Measurements from ENCODE around the gene P3H4.

Gene P3H4

DNA sequence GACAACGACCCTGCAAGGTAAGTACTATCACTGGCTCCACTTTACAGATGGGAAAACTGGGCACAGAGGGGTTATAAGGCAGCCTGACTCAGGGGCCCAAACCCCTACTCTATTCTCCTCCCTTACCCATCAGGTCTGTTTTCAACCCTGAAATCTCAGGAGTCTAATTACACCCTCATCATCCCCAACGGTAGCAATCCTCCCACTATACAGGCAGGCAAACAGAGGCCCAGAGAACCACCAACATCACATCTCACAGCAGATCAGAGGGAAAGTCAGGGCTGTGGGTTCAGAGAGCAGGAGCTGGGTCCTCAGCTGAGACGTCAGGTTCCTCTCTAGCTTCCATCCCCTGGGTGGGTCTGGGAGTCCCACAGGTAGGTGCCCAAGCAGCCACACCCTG, 41.8 kb downstream of the P3H4 start:
- no peak for DNase-seq (ENCODE audit: low read depth)

DNA sequence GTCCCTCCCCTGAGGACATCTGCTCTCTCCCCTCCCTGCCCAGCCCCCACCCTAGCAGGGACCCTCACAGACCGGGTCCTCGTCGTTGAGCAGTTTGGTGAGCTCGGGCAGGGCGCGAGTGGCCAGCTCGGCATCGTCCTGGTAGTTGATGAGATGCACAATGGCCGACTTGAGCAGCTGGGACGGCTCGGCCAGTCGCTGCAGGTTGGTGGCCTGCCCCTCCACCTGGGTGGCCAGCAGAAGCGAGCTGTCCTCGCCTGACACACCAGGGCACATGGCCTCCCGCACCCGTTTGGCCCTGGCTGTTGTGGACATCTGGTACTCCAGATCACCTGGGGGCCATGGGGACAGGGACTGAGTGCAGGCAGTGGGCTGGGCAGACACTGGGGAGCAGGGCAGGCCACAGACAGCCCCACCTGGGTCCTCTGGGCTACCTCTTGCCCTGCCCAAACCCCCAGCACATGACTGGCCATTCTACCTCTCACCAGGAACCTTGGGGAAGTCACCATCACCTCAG, 42.3 kb downstream of the P3H4 start:
- no peak for DNase-seq (ENCODE audit: low read depth)

DNA sequence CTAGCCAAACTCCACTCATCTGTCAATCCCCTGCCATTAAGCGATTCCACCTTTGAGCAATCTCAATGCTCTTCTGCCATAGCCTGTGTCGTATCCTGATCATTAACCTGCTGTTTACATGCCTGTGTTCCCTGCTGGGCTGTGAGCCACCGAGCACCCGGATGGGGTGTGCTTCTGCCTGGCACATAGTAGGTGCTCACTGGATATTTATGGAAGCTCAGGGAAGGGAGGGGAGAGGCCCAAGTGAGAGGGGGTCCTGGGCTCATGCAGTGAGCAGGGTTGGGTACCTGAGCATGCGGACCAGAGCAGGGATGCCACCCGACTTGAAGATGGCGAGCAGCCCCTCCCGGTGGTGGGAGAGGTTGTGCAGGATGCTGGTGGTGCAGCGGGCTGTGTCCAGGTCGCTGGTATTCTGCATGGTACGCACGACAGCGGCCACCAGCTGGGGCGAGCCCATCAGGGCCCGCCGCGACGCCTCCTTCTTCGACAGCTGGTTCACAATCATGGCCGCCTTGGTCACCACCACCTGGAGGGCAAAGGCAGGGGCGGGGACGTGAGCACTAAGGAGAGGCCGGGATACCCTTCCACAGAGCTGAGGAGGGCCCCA, 43.0 kb downstream of the P3H4 start:
- no peak for DNase-seq (ENCODE audit: low read depth)

GRCh38 chr17:41767324-41768042, 44.3 kb downstream of the P3H4 start:
- no peak for DNase-seq (ENCODE audit: low read depth)

DNA sequence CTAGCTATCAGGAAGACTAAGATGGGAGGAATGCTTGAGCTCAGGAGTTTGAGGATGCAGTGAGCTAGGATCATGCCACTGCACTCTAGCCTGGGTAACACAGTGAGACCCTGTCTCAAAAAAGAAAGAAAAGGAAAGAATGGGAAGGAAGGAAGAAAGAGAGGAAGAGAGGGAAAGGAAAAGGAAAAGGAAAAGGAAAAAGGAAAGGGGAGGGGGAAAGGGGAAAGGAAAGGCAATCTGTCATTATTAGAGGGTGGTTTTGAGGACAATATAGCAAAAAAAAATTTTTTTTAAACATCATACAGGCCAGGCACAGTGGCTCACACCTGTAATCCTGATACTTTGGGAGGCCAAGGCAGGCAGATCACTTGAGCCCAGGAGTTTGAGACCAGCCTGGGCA, 45.6 kb downstream of the P3H4 start:
- no peak for DNase-seq (ENCODE audit: low read depth)

DNA sequence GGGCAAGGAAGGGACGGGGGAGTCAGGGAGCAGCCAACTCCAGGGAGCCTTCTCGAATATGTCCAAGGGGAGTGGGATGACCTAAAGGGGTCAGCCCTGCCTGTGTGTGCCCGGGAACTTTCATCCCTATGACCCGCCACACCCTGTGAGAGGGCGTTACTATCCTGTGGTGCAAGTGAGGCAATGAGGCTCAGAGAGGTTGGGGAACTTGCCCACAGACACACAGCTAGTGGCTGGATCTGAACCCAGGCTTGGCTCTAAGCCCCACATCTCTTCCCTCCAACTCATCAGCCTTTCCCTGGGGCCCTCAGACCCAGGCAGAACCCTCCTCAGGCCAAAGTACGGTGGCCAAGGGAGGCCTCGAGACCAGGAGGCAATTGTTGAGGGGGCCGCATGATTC, 48.4 kb downstream of the P3H4 start:
- DNase-seq (ENCODE audit: low read depth), result no peak

GRCh38 chr17:41762841-41763240, 48.9 kb downstream of the P3H4 start:
- DNase-seq (ENCODE audit: low read depth), result no peak

DNA sequence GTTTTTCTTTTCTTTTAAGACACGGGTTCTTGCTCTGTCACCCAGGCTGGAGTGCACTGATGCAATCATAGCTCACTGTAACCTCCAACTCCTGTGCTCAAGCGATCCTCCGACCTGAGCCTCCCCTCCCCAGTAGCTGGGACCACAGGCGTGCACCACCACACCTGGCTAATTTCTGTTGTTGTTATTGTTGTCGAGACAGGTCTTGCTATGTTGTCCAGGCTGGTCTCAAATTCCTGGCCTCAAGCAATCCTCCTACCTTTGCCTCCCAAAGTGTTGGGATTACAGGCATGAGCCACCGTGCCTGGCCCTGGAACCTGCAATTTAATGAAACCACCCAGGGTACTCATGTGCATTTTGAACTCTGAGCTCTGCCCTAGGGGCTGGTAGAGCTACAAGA, 49.4 kb downstream of the P3H4 start:
- no peak for DNase-seq (ENCODE audit: low read depth)

GRCh38 chr17:41760878-41761277, 50.9 kb downstream of the P3H4 start:
- DNase-seq (ENCODE audit: low read depth), result no peak

DNA sequence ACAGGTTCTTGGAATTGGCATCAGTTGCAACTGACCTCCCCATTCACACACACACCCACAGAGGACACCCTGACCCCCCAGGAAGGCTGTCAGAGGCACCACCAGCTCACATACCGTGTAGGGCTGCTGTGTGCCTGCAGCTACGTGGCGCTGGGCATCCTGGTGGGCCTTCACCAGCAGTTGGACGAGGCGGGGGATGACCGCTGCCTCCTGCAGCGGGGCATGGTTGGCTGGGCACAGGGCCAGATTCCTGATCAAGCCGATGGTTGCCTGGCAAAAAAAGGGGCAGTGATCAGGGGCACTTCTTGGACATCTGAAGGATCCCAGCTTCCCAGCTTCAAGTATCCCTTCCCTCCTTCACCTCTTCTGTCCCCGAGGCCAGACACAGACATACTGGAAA, 53.1 kb downstream of the P3H4 start:
- DNase-seq (ENCODE audit: low read depth), result no peak

DNA sequence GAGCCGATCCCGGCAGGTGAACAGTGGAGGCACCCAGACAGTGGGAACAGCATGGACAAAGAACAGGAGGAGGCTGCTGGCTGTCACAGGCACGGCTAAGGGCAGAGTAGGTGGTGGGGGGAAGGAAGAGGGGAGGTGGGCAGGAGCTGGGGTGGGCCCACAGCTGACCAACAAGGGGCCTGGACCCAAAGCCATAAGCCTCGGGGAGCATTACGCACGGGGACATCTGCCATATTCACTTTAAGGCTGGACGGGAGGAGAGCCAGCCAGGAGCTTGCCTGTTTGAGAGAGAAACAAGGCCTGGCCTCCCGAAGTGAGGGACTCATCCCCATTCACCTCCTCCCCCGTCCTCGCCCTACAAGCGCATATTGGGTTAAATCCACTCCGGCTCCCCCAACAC, 57.7 kb downstream of the P3H4 start:
- DNase-seq (ENCODE audit: low read depth), result no peak

All from stimulated activated CD8-positive, alpha-beta memory T cell treated with anti-CD3 and anti-CD28 coated beads, Interleukin-15, amount 100 ng/mL, for 1 hour (primary cell).